ENCODE results near the gene NTN4.

- no peak for TF ChIP-seq POLR2A (IDR thresholded peaks at IDR 0.05; ENCODE audit: low read length)
- no peak for TF ChIP-seq GATA1 (IDR thresholded peaks at IDR 0.05; ENCODE audit: low read depth, low read length)
These were observed 166.9 kb downstream of the NTN4 start for GRCh38 chr12:95623554-95624170.

Data from erythroblast (primary cell).